Inflammatory macrophage (primary cell): ENCODE results near the gene SLC4A2.

Source experiments
- DNase-seq, 2 donors: peaks; one replicate each; pipeline ENCODE4 v3.0.0-alpha.2; 2020 to 2022

Gene SLC4A2

DNA sequence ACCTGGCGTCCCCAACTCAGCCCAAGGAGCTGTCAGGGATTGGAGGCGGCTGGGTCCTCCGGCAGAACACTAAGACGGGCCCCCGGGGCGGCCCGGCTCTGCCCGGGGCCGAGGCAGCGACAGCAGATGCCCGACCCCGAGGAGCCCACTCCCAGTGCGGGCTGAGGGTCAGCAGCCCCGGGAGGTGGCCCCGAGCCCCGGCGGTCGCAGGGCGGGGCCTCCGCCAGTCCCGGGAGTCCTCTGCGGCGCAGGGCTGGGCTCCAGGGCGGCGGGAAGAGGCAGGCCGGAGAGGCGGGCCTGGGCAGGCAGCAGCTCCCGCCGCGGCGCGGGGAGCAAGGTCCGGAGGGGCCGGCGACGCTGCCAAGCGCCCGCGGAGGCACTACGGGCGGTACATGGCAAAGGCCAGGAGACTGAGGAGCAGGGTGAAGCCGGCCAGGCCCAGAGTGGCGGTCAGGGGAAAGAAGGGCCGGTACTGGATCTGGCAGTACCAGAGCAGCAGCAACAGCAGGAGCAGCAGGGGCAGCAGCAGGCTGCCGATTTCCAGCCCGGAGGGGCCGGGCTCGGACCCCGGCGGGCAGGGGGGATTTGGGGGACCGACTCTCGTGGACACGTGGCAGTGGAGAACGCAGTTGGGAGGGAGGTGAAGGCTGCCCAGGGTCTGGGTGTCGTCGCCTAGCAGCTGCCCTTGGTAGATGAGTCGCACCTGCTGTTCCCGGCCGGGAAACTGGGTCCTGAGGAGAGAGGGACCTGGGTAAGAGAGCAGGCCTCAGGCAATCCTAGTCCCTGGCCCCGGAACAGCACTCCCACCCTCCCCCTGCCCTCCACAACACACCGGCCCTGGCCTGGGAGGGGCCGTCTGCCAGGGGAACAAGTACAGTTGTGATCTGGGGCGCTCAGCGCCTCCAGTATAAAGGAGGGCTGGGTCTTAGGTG lies 22.0 kb downstream of the SLC4A2 start:
- DNase-seq, result no peak

DNA sequence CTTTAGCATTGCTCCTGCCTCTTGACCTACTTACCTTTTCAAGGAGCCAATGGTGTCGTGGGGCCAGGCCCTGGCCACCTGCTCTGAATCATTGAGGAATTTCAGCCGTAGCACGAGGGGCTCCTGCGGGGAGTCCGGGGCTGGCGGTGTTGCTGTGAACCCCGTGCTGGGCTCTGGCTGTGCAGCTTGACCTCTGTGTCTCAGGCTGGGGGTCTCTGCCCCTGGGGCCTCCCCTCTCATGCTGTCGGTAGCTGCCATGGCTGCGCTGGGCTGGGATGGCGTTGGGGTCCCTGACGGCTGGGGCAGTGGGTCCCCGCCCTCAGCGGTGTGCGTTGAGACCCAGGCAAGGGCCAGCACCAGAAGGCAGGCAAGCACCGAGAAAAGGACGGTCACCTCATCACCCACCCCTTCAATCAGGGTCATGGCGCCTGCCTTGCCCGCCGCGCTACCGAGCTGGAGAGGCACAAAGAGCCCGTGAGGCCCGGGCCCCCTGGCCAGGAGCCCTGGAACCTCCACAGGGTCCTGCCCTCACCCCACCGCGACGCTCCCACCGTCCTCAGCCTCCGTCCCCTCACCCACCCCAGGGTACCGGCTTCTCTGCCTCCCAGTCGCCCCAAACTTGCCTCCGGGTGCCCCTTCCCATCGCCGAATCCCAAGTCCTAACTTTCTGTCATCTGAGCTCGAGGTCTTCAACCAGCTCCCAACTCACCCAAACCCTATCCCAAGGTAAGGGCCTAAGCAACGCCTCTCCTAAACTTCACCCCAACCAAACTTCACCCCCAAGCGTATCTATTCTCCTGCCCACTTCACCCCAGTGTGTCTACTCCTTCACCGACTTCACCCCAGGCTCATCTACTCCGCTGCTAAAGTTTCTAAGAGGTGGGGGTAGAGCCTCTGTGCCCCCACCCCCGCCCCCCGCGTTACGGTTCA lies 23.0 kb downstream of the SLC4A2 start:
- DNase-seq, result no peak

DNA sequence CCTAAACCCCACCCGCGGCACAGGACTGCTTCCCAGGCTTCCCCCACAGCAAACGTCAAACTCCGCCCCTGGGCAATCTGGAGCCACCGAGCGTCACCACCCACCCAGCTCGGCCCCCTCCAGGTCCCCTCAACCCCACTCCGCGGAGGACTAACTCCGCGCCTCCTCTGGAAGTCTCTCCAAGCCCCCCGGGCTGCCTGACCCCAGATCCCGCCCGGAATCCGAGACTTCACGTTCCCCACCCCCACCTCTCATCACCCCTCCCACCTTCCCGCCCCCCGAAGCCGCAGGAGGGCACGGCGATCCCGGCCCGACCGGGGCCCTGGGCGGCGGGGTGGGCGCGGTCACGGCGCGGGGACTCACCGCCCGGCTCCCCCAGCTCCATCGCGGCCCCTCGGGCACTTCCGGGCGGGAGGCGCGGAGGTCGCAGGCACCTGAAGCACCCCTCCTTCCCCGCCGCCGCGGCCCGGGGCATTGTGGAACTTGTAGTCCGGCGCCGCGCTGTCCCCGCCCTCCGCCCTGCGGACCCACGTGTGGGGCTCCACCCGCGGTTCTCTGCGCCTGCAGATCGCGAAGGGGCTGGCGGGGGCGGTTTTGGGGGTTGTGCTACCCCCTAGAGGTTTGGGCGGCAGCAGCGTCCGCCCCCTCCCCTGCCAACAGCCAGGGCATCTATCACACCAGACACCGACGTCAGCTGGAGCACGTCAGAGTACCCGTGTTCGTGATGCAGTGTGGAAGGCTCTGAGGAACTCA lies 23.9 kb downstream of the SLC4A2 start, which contains the start of gene TMUB1:
TMUB1 (minus strand) TSS at position 423 of the 753 bp plus-strand sequence. CDS start 930 bp downstream, outside the sequence.
- peak; percentile 51 to 75 for DNase-seq

DNA sequence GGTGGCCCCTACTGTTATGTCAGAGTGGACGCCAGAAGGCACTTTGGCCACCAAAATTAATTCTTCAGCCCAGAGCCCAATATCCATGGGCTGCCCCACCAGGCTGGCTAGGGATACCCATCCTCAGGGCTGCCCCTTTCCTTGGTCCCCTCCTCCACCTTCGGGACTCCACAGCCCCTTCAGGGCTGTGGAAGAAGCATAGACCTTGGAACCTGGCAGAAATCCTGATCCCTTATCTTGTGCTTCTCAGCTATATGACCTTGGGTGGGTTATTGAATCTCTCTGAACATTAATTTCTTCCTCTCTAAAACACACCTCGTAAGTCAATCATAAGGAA lies 24.4 kb downstream of the SLC4A2 start:
- no peak for DNase-seq

DNA sequence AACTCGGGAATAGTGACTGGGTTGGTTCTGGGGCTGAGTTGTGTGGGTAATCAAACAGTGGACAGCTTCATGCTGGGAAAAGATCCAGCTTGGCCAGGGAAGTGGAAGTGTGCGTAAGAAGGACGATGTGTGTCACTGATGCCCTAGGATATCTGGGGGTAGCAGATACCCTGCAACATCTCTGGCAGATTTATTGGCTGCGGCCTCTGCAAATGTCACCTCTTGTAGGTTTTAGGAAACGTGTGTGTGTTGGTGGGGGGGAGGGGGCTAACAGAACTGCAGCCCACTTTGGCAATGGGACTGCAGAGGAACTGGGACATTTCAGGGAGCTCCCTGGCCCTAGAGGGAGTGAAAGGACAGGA lies 25.9 kb downstream of the SLC4A2 start:
- DNase-seq, result peak in 1 of 2 donors; percentile 7

DNA sequence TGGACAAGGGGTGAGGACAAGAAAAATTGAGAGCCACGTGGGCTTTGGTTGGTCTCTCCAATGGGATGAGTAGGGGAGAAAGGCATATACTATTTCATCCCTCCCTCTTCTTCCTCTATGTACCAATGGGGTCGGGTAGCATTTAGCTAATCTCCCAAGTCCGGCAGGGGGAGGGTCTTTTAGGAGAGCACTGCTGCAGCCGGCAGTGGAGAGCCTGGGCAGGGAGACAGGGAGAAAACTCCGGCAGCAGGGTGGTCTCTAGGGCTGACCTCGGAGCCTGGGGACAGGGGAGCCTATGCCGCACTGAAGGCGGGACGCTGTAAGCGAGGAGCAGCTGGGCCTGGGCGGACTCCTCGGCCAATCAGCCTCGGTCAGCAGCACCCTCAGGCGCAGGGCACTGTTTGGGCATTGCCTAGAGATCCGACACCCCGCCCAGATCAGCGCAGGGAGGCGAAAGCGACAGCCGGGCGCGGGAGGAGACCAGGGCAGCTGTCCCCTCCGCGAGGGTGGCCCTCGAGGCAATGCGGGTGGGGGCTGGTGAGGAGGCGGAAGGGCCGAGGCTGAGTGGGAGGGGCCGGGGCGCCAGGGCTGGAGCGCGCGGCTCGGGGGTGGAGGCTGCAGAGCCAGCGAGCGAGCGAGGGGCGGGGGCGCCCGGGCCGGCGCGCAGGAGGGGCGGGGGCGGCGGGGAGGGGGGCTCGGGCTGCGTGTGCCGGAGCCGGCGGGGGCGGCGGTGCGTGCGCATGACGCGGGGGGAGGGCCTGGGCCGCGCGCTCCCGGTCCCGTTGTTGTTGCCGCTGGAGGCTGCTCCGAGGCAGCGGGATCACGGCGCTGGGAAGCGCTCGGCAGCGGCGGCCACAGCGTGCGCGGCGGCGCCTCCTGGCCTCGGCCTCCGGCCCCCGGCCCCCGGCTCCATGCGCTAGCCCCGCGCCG lies 26.6 kb downstream of the SLC4A2 start, which contains the start of gene AGAP3:
AGAP3 (plus strand) TSS at position 785 of the 930 bp plus-strand sequence. CDS start 267 bp downstream, outside the sequence.
- DNase-seq, result peak; percentile 91 to 93

DNA sequence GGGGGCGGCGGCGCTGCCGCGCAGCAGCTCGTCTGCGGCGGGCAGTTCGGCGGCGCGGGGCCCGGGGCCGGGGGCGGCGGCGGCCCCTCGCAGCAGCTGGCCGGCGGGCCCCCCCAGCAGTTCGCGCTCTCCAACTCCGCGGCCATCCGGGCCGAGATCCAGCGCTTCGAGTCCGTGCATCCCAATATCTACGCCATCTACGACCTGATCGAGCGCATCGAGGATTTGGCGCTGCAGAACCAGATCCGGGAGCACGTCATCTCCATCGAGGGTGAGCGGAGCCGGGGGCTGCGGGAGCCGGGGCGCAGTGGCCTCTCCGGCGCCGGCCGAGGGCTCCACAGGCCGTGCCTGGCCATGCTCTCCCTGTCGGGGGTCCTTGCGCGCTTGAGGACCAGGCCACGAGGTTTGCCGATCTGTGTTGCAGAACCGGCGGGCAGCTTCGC lies 27.4 kb downstream of the SLC4A2 start:
- peak in 1 of 2 donors; percentile 23 for DNase-seq

DNA sequence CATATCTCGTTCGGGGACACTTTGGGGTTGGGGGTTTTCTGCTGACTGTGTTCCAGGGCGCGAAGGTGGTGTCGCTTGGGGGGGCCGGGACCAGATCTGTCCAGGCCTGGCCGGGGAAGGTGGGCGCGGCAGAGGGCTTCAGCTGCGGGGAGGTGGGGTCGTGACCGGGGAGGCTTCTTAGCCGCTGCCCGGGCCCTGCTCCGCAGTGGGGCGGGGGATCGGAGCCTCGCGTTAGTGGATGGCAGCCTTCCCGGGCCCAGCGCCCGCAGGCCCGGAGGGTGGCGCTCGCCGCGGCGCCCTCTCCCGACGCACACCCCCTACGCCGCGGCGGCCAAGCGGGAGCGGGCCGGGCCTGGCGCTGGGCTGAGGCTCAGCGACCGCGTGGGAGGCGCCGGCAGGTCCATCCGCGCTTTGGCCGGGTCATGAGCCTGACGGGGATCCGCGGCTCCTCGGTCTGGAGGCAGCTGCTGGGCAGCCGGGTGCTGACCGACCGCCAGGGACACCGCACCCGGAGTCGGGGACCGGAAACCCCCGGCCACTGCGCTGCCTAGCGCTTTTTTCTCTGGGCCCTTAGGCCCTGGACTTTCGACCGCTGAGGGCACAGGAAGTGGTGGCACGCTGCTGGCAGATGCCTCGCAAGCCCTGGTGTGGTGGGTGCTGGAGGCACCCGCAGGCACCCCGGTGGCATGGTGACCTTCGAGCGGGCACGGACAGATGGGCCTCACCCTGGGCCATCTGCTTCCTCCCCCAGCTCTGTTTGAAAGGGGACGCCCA lies 28.0 kb downstream of the SLC4A2 start:
- peak; percentile 35 to 68 for DNase-seq

DNA sequence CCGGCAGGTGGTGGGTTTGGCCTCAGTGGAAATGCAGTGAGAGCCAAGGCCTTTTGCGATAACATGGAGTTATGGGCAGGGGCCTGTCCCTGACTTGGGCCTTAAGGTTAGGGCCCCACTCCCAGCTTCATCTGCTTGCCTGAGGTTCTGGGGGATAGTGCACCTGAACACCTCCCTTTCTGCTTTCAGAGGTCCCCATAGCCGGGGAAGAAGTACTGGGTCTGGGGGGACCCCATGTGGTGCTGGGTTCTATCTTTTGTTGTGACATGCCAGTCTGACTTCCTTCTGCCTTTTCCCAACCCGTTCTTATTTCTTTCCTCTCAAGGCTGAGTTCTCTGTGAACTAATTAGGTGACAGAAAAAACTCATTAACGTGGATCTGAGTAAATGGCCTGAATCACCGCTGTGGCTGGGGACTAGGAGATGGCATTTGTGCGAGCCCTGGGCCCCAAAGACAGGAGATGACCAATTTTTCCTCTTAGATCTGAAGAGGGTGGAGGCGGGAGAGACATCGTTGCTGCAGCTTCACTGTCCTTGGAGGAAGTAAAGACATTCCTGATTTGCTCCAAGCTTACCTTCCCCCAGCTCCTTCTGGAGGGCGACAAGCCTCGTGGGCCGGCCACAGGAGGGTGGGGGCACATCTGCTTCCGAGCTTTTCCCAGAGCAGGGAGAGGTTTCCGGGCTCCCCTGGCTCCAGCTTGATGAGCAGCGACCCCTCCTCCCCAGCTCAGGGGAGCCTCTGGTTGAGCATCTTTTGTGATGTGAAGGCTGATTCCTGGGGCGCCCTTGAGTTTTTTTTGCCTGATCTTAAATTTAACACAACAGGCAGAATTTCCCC lies 28.8 kb downstream of the SLC4A2 start:
- peak; percentile 31 to 61 for DNase-seq

DNA sequence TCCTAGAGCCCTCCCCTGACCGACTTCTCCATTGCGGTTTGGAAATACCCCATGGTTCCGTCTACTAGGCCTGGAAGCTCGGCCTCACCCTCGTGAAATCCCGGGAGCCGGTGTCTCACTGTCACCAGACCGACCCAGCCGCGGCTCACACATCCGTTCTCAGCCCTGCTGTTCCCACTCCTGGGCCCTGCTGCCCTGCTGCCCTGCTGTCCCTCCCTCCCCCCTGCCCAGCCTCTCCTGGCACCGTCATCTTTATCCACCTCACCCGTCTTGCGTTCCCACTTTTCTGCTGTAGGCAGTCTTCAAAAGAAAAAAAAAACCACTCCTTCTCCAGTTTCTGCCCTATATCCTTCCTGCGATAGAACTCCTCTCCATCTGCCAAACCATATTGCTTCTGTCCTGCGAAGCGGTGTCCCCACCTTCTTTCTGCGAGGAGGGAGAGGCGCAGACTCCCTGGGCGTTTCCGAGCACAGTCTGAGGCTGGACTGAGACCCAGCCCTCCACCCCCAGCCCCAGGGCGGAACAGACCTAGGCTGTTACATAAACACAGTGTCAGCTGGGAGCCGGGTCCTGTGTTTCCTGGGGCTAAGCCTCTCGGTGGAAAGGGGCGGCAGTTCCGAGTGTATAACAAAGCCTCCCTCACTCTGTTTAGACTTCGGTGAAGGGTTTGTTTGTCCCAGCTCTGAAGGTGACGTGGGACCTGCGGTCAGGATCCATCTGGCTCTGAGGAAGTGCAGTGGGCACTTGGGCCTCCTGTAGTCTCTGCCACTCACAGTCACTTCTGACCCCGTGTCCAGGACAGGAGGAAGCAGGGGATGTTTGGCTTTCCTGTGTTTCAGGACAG lies 29.7 kb downstream of the SLC4A2 start:
- DNase-seq, result peak; percentile 94 to 98

DNA sequence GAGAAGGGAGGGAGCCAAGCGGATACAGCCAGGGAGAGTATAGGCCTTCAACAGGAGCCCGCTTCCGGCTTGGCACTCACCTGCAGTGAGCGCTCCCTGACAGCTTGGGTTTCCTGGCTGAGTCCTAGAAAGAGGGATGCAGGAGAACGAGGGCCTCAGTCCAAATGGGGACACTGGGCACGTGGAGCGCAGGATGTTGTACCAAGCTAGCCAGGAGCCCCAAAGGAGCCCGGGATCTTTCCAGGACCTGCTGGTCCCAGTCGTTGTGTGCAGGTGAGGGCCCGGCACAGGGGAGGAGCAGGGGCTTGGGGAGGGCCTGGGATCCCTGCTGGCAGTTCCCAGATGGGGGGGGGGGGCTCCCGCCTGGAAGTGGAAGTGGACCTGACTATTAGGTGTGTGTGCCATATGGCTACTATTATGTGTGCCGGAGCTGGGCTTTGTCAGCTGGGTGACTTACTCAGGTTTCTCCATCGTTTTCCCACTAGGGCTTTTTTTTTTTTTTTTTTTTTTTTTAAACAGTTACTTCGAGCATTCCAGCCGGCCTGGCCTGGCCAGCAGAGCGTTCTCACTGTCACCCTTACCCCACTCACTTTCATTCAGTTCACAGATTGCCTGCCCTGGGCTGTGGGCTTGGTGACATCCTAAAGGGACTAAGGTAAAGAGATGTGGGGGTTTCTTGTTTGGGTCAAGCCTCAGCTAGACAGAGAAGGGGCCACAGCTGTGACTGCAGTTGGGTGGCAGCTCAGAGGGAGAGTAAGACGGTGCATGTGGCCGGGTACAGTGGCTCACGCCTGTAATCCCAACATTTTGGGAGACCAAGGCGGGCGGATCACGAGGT lies 30.7 kb downstream of the SLC4A2 start:
- no peak for DNase-seq

DNA sequence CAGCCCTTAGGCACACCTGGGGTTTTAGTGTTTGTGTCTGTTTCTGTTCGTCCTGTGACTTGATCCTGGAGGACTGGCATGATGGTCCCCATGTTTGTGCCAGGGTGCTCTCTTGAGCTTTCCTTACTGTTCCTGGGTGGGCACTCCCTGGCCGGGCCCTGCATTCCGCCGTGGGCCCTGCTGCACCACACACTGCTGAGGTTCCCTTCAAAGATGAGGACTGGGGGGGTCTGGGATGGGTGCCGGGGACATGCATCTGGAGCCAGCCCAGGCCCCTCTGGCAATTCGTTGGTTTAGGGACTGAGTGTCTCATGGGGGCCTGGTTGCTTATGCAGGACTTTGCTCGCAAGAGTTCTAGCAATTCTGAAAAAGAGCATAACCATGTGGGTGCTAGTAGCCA lies 31.6 kb downstream of the SLC4A2 start:
- no peak for DNase-seq

DNA sequence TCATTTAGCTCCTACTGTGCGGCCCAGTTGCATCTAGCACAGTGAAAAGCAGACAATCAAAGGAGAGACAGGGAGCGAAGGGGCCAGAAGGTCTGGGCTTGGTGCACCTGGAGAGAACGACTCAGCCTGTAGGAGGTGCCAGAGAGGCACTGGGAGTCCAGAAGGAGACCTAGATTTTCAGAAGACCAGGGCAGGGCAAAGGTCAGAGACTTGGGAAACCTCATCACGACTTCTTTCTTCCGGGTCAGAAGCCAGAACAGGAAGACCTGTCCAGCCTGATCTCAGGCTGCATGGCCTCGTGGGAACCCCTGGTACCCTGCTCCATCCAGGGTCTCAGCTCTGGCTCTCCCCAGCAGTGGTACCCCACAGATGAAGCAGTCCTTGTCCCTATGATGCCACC lies 32.0 kb downstream of the SLC4A2 start:
- peak; percentile 80 to 83 for DNase-seq

DNA sequence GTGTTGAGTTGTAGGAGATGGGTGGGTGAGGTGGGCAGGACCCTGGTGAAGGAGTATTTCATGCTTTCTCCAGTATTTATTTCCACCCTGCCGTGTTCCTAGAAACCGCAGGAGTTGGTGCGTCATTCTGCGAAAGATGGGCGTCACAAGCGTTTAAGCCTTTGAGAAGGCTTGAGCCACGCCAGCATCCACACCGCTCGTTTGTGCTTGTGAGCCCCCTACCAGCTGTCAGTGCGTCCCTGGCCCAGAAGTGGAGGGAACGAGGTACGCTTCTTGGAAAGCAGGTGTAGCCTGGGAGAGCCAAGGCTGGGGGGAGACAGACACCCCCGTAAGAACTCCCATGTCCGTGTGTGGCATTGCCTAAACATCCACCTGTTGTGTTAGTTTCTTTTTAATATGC lies 32.6 kb downstream of the SLC4A2 start:
- DNase-seq, result no peak

DNA sequence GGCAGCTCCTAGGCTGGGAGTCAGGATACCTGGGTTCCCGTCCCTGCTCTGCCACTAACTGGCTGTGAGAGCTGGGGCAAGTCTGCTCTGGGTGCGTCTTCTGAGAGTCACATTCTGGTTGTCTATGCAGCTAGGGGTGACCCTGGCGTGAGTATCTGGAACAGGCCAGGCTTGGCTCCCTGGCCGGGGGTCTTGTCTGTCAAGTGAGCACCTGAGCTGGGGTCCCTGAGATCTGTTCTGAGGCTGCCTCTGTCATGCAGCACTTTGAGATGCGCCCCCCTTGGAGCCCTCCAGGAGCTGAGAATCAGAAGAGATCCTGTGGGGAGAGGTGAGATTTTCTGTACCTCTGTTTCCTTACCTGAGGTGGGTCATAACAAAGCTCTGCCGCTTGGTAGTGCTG lies 34.4 kb downstream of the SLC4A2 start:
- no peak for DNase-seq

DNA sequence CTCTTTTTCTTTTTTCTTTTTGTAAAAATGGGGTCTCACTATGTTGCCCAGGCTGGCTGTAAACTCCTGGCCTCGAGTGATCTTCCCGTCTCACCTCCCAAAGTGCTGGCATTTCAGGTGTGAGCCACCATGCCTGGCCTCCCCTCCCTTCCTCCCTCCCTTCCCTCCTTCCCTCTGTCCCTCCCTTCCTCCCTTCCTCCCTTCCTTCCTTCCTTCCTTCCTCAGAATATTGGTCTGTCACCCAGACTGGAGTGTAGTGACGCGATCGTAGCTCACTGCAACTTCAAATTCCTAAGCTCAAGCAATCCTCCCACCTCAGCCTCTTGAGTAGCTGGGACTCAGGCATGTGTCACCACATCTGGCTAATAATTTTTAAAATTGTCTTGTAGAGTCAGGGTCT lies 35.3 kb downstream of the SLC4A2 start:
- DNase-seq, result no peak

DNA sequence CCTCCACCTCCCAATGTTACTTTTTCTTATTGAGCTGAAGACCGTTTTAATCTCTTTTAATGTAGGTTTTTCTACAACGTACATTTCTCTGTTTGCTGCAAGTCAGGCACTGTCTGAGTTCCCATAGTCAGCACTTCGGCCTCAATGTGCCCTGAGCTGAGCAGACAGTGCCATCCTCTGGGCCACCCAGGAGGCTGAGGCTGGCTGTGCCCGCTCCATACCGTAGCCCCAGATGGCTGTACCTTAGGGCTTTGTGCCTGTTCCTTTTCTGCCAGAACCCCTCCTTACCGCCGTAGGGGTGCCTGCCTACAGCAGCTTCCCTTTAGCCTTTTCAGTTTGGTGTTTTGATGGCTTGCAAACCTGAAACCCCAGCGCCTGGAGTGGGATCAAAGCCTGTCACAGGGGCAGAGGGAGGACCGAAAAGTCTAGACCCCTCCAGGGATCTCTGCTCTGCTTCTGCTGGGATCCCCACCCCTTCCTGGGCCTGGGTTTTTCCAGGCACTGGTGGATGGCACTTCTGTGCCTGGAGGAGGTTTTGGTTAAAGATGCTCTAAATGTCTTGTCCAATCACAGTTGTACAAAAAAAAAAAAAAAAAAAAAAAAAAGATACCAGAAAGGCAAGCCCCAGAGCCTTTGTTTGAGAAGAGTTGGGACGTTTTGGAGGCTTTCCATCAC lies 35.9 kb downstream of the SLC4A2 start:
- DNase-seq, result no peak
